ENCODE results near the gene PRELID3B. TPM values are rescaled to one million over a fixed set of nuclear protein-coding genes. Genes with fewer than 3 reads are reported as not detected.

Gene PRELID3B
- total and polyA plus RNA-seq, 2 of the 8 experiments (the other 6 are each of a cell fraction or from before 2014, with no cell fraction given) = 8.1 to 50.5 TPM

DNA sequence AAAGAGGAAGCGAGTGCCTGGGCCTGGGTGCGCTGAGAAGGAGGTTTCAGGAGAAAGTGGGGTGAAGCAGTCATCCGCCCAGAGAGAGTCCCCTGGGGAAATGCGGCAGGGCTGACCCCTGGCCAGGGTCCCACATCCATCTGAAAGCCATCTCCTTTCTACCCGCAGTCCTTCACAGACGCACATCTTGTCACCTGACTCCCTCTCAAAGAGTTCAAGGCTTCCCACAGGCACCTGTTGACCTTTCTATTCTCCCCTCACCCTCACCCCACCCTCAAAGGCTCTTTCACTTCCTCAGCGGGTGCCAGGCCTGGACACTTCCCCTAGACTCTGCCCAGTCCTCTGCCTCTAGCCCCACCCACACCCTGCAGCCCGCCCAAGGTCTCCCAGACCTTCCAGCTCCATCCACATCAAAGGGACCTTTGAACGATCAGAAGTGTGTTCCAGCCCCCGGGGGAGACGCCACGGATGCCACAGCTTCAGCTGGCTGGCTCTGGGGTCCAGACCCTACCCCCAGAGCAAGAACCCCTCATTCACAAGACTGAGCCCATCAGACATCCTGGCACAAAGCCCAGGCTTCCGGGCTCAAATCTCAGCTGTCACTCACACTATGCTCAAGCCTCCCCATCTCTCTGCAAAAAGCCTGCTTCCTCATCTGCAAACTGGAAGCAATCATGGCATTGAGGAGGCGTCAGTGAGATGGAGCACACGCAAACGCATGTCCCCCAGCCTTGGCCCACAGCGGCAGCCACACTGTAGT is 37.6 kb downstream of the PRELID3B start:
- Histone ChIP-seq H3K23ac (ENCODE audit: insufficient read length) (no peak overlapping the region), H3K79me2 (ENCODE audit: control insufficient read depth in 1 of 2, insufficient read depth in 2 of 2, low read length in 2 of 2) (no peaks in the 10 kb centered on the region), H4K91ac (replicated peaks; ENCODE audit: insufficient read length, low read length) (no peak overlapping the region), H3K14ac (ENCODE audit: insufficient read length) (no peak overlapping the region), H3K4me1 (replicated peaks in 1 of 4; ENCODE audit: control insufficient read depth in 3 of 4, insufficient read depth in 4 of 4, low read length in 3 of 4) (peaks cover 0 to 8% (median 5%) of the 10 kb centered on the region in 4 experiments; a peak in 3 of 7 replicates), H3K23me2 (ENCODE audit: low read depth, low read length) (peaks cover 2% of the 10 kb centered on the region; the same call in 1 of the 2 replicates), H3K4me2 (ENCODE audit: insufficient read depth in 1 of 2, low read depth in 2 of 2, low read length in 2 of 2) (no peak overlapping the region), H3K36me3 (ENCODE audit: control insufficient read depth in 2 of 4, insufficient read depth in 4 of 4, low read length in 3 of 4) (no peaks in the 10 kb centered on the region), H2BK20ac (ENCODE audit: low read length) (no peak overlapping the region), H3K18ac (ENCODE audit: extremely low read depth, low read length) (no peak overlapping the region), H4K8ac (ENCODE audit: extremely low read depth, insufficient read depth, low read length) (no peak overlapping the region), H3K4me3 (ENCODE audit: extremely low read depth in 1 of 4, insufficient read depth in 2 of 4, low read depth in 3 of 4, low read length in 4 of 4) (no peak overlapping the region), H3K27me3 (replicated peaks in 1 of 4; ENCODE audit: control insufficient read depth in 3 of 4, extremely low read depth in 1 of 4, insufficient read depth in 3 of 4, low read length in 3 of 4) (peaks cover 0 to 12% (median 5%) of the 10 kb centered on the region in 4 experiments; a peak in 3 of 7 replicates), H3K27ac (ENCODE audit: low read depth, low read length) (no peak overlapping the region), H2BK5ac (ENCODE audit: low read depth, low read length) (no peak overlapping the region), H2BK15ac (ENCODE audit: low read length) (0 out of 2 replicates have a peak overlapping the region, but pooled peaks have one; percentile 29), H3K9me3 (ENCODE audit: insufficient read depth in 2 of 2, low read depth in 1 of 2, low read length in 1 of 2) (no peaks in the 10 kb centered on the region), H4K5ac (ENCODE audit: insufficient read length, low read depth, low read length) (no peak overlapping the region), H4K20me1 (replicated peaks in 1 of 2; ENCODE audit: control insufficient read depth in 1 of 2, insufficient read depth in 2 of 2, low read length in 2 of 2) (peaks cover 0 to 6% of the 10 kb centered on the region in 2 experiments), H3K56ac (replicated peaks; ENCODE audit: insufficient read length, low read depth, low read length) (peak overlapping the region; percentile 26), H2AFZ (ENCODE audit: low read length) (no peak overlapping the region), H2AK5ac (ENCODE audit: low read depth, low read length) (no peak overlapping the region), H2BK120ac (replicated peaks; ENCODE audit: low read depth, low read length) (no peak overlapping the region), H3K9ac (replicated peaks in 1 of 4; ENCODE audit: extremely low read depth in 1 of 4, low read depth in 3 of 4, low read length in 3 of 4) (no peak overlapping the region), H3K79me1 (ENCODE audit: low read depth, low read length) (no peaks in the 10 kb centered on the region), H3K4ac (replicated peaks; ENCODE audit: insufficient read length, low read depth, low read length) (no peak overlapping the region), H2BK12ac (ENCODE audit: low read depth, low read length) (no peak overlapping the region)
- WGBS, 2 experiments (ENCODE audit: extremely low coverage in 1 of 2, insufficient coverage in 1 of 2, insufficient read length in 1 of 2, insufficient replicate concordance in 2 of 2, low coverage in 1 of 2, low lambda C conversion rate in 2 of 2, missing lambda C conversion rate in 1 of 2) = 85% methylated on average over 17 of the region's 17 CpGs; no CpG with 5 or more reads in 1 of the 2 experiments
- ChIA-PET CTCF (ENCODE audit: partially characterized antibody) (interaction anchor here (1.2 kb wide), 1 partner anchor 122 kb away, joined by 4 read pairs; no protein-coding TSS in a partner anchor), POLR2A (ENCODE audit: partially characterized antibody) (interaction anchor here (0.6 to 1.4 kb wide), 4 partner anchors 12 to 18 kb away, joined by 3 read pairs; no protein-coding TSS in a partner anchor)
- DNase-seq (ENCODE audit: low read depth in 1 of 2, low spot score in 2 of 2) = no peak
- no peak for FAIRE-seq
- no peak for TF ChIP-seq MAFK (IDR thresholded peaks at IDR 0.05; ENCODE audit: low read depth, low read length)
- TF ChIP-seq TEAD4 (IDR thresholded peaks at IDR 0.05; ENCODE audit: low read depth, low read length) = no peak
- TF ChIP-seq NANOG (IDR thresholded peaks at IDR 0.05; ENCODE audit: insufficient read depth, low read depth, low read length, poor library complexity, severe bottlenecking) = no peak
- TF ChIP-seq GTF2F1 (IDR thresholded peaks at IDR 0.05; ENCODE audit: borderline replicate concordance, low read depth, low read length) = no peak
- TF ChIP-seq EP300 (IDR thresholded peaks at IDR 0.05; ENCODE audit: borderline replicate concordance in 1 of 2, low read depth in 2 of 2, low read length in 2 of 2) = no peak
- TF ChIP-seq POU5F1 (IDR thresholded peaks at IDR 0.05; ENCODE audit: low read depth, low read length) = no peak
- TF ChIP-seq CBX5 (IDR thresholded peaks at IDR 0.05; ENCODE audit: low read depth, low read length) = no peak
- TF ChIP-seq RNF2 (IDR thresholded peaks at IDR 0.05; ENCODE audit: borderline replicate concordance, low read depth, low read length, missing control alignments, poor library complexity, severe bottlenecking) = no peak
- no peak for TF ChIP-seq ASH2L (IDR thresholded peaks at IDR 0.05; ENCODE audit: low read length)
- TF ChIP-seq FOSL1 (IDR thresholded peaks at IDR 0.05; ENCODE audit: insufficient read depth, low read depth, low read length) = no peak
- no peak for TF ChIP-seq EGR1 (IDR thresholded peaks at IDR 0.05; ENCODE audit: borderline replicate concordance, low read depth, low read length)
